ENCODE data around the gene RPP30.

Gene RPP30

GRCh38 chr10:90927293-90927692 lies 55.5 kb downstream of the RPP30 start:
- no peak for TF ChIP-seq CTCF (IDR thresholded peaks at IDR 0.05)

DNA sequence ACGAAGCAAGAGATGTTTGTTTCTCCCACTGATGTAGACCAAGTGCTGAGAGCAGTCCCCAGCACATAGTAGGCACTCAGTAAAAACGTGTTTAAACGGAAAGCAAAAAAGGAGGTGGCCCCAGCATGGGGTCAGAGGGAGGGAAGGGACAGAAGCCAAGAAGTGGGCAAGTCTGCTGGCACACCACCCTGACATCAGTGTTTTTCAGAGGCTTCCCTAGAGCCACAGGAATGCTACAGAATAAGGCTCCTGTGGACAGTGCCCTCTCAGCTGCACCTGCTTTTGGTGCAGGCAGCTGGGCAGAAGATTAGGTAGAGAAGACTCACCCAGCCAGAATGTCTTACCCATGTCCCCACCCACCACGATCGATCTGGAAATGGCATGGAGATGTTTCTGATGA lies 57.4 kb downstream of the RPP30 start:
- TF ChIP-seq CTCF (IDR thresholded peaks at IDR 0.05): no peak

DNA sequence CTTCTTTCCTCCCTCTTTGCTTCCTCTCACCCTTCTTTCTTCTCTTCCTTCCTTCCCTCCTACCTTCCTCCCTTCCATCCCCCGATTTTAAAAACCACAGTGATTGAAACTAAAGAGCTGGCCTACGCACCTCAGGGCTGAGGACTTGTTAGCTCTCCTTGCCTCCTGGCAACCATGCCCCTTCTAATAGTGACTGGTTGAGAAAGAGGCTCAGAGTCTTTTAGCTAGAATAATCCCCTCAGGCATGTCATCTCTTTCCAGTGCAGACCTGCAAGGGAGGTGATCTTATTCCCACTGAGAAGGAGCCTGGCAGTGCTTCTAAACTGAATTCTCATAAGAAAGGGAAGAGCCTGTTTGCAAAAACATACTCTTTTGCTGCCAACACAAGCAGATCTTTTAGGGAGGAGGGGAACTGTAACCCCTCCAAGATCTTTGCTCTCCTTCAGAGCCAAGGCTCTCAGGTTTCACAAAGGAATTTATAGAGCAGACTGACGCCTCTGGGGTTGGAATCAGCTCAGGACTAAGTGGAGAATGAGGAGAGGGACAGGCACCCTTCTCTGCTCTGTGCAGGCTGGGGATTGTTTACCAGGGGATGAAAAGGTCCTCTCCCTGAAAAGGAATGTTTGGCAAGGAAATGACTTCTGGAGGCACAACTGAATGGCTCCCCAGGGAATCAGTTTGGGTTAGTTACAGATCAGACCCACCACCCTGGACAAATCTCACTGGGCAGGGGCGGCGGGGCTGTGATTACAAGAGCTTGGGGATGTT lies 58.5 kb downstream of the RPP30 start:
- TF ChIP-seq CTCF (IDR thresholded peaks at IDR 0.05): no peak

- TF ChIP-seq CTCF (IDR thresholded peaks at IDR 0.05): no peak
Measured at GRCh38 chr10:90930971-90931871, 59.4 kb downstream of the RPP30 start.

GRCh38 chr10:90935581-90936275 lies 64.0 kb downstream of the RPP30 start:
- TF ChIP-seq CTCF (IDR thresholded peaks at IDR 0.05): no peak

DNA sequence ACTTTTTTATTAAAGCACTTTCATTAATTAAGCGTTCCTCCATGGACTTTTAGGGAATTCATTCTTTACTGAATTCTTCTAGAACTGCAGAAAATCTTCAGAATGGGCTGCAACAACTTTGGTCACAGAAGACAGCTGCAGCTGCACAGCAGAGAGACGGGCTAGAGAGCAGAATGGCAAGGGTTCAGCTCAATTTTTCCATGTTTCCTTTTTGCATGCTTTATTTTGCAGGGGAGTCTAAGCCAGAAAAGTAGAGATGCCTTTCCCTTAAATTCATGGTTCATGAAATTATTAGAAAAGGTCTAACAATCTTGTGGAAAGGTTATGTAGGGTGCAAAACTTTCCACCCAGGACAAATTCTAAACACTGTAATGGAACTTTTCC lies 64.5 kb downstream of the RPP30 start:
- no peak for TF ChIP-seq CTCF (IDR thresholded peaks at IDR 0.05)

DNA sequence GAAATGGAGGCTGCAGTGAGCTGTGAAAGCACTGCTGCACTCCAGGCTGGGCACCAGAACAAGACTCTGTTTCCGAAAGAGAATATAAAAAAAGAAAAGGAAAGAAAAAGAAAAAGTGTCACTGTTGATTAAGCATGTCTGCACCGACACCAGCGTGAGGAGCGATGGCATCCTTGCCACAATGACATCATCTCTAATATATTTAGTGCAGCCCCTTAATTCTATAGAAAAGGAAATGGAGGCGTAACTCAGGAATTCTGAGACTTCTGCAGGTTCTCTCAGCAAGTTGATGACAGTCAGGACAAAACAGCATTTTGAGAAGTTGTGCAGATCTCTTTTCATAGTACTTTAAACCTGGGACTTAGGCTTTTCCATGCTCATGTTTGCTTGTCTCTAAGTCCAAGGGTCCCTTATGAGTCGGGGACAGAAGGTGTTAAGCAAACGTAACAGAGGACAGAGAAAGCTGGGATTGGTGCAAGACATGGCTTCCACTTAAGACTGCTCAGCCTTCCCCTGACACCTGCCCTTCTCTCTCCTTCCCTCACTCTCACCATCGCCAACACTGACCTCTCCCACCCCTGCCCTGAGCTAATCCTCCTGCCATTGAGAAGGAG lies 66.0 kb downstream of the RPP30 start:
- TF ChIP-seq CTCF (IDR thresholded peaks at IDR 0.05): no peak

All from LNCAP (cell line).